ENCODE data around the gene TNMD.

TNMD gene

DNA sequence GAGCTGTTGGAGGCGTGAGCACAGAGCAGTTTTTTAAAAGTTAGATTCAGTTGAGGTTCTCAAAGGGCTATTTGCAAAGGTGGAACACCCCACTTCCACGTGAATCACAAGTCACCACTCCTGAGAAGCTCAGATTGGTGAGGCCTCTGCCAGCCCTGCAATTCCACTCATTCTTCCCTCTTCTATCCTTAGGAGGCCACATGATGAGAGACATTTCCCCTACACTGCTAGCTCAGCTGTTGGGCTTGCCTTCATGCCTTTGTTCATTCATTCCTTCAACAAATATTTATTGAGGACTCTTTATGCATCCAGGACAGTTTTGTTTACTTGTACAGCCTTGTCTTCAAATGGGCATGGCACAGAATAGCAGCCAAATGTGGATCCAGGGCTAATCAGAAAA, 63.0 kb downstream of the TNMD start:
- peaks cover 21% of the 10 kb centered on the region for H3K4me1 ChIP-seq (ENCODE audit: control insufficient read depth, insufficient read depth, low read length)

DNA sequence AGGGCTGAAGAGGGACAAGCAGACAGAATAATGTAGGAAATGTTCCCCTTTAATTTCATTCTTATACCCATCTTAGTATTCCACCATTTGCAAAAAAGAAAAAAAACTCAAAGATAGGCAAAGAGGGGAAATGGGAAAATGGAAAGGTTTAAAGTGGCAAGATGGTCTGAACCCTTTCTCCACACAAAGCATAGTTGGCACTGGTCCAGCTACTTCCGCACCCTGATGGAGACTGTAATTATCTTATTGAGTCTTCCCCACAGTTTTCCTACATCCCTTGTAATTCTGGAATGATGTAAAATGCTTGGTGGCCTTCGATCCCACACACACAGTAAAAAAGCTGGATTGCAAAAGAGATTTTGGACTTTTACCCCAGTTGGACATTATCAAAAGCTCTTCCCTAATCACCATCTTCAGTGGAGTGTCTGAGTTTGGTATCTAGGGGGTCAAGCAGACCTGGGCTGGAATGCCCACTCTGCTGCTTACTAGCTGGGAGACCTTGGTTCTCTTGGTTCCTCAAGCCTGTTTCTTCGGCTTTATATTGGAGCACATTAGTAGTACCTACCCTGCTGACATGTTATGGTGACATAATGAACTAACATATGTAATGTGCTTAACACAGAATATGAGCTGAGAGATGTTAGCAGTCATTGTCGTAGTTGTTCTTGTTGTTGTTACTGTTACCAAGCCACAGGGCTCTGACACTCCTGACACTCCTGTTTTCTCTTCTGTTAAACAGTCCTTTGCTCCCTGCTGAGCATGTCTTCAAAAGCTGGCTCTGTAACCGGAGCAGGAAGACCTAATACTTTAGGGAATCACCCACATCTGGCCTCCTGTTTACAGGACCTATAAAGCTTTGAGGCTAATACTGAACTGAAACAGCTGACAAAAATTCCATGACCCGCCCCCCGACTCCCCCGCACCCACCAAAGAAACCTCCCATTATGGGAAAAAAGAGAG, 64.0 kb downstream of the TNMD start:
- no peak overlapping the region for H3K4me3 ChIP-seq (ENCODE audit: low read length)
- no peaks in the 10 kb centered on the region for H3K36me3 ChIP-seq (ENCODE audit: control insufficient read depth, insufficient read depth, low read length)
- peaks cover 20% of the 10 kb centered on the region for H3K4me1 ChIP-seq (ENCODE audit: control insufficient read depth, insufficient read depth, low read length)
- H3K9ac ChIP-seq (ENCODE audit: low read length) = no peak overlapping the region
- no peaks in the 10 kb centered on the region for H3K9me3 ChIP-seq (ENCODE audit: control insufficient read depth, low read length)
- no peaks in the 10 kb centered on the region for H3K27me3 ChIP-seq (ENCODE audit: control insufficient read depth, insufficient read depth, low read length)

More for the DNA sequence above, 63.0 kb downstream of the TNMD start:
- H3K9me3 ChIP-seq (ENCODE audit: control insufficient read depth, low read length) = no peaks in the 10 kb centered on the region
- H3K9ac ChIP-seq (ENCODE audit: low read length) = no peak overlapping the region
- no peaks in the 10 kb centered on the region for H3K27me3 ChIP-seq (ENCODE audit: control insufficient read depth, insufficient read depth, low read length)
- no peaks in the 10 kb centered on the region for H3K36me3 ChIP-seq (ENCODE audit: control insufficient read depth, insufficient read depth, low read length)
- no peak overlapping the region for H3K4me3 ChIP-seq (ENCODE audit: low read length)

Data from mucosa of stomach (tissue), 1 donor.